Pancreas (tissue), 10 donors: ENCODE measurements around the gene RNASE13. TPM values are rescaled to one million over a fixed set of nuclear protein-coding genes. Genes with fewer than 3 reads are reported as not detected.
"Not testable (repeated sequence)": the region's sequence is repeated elsewhere in the genome, so short reads cannot be mapped to it uniquely, and the experiment has no call there.

Experiments
- ATAC-seq, 4 donors: fragments of 200-7000 bp; cut with Tn5 transposase; one replicate each; pipeline versions ENCODE4 v1.8.0 to v1.9.1; 2020; ENCODE audit warnings: mild to moderate bottlenecking in 4 of 4, moderate library complexity in 4 of 4
- DNase-seq, 6 donors: peaks; one replicate each; pipeline ENCODE4 v3.0.0-alpha.2; 2020
- FAIRE-seq: peaks from 2 replicates; lab custom pipeline; 2012; peaks lifted over from hg19 to GRCh38; lab: Jason Lieb, UNC
- H3K27ac ChIP-seq, 4 donors: fragments of 200-600 bp; sonication (generic); 1 replicate in 3 of 4; 2 replicates in 1 of 4; pipeline versions ENCODE4 v1.5.0 to v1.8.0; 2020
- H3K27me3 ChIP-seq, 4 donors: fragments of 200-600 bp; one replicate each; pipeline ENCODE4 v1.8.0; 2021
- H3K36me3 ChIP-seq, 3 donors: fragments of 200-600 bp; sonication (generic) in 1 of 3; one replicate each; pipeline versions ENCODE4 v1.5.0 to v1.8.0; 2020 to 2021
- H3K4me1 ChIP-seq, 3 donors: fragments of 200-600 bp; one replicate each; pipeline ENCODE4 v1.8.0; 2021
- H3K4me3 ChIP-seq, 4 donors: fragments of 200-600 bp; sonication (generic) in 2 of 4; one replicate each; pipeline versions ENCODE4 v1.5.0 to v1.8.0; 2020 to 2021
- H3K9me3 ChIP-seq, 4 donors: fragments of 200-600 bp; one replicate each; pipeline ENCODE4 v1.8.0; 2021
- CTCF ChIP-seq, 4 donors: fragments of 200-600 bp; sonication (generic) in 3 of 4; IDR thresholded peaks; one replicate each; pipeline versions ENCODE4 v1.5.0 to v1.8.0; 2021; ENCODE audit warnings: antibody characterized with exemption in 4 of 4
- WGBS, 2 donors: extraction: QIAGEN DNeasy Blood & Tissue Kit; methylation state at CpG; one replicate each; pipeline ENCODE4 v1.1.7; 2013; 5-methylcytosine and 5-hydroxymethylcytosine counted together
- intact Hi-C, 3 donors: fragments of 100-400 bp; cut with DNase I; formaldehyde crosslinking; loops; one replicate each; pipeline versions ENCODE4 v1.11.1 to v1.14.2; 2022
- polyA plus RNA-seq, 2 donors: library from polyadenylated mRNA; stranded (reverse); fragments of 200-250 nt; gene quantifications; one replicate each; pipeline ENCODE4 v1.2.3, GENCODE V29; 2013
- total RNA-seq, 6 donors: library from RNA; stranded (reverse); fragmentation: NEBNext Ultra II Directional in 4 of 6; extraction: Animal tissue kit (Norgen Biotek cat#: 25700) in 4 of 6; gene quantifications; one replicate each; pipeline versions ENCODE4 v1.2.1 to v1.2.4, GENCODE V29; 2021 to 2023
- donor health status: healthy with polysubstance abuse.
- donor health status: DM: no; HTN: no; CAD: no; lungs with moderate emphysema.
- donor health status: DM: no; HTN: no; CAD: no.
- donor health status: control.
- donor health status: control.
- donor health status: Bipolar disorder and iron deficiency.
- donor health status: DM: yes; HTN: yes; CAD: no.
- donor health status: DM: no; HTN: no; CAD: no.
- donor health status: DM: no; HTN: no; CAD: no.
- donor health status: DM: yes; HTN: yes; CAD: no.

The RNASE13 gene
- total and polyA plus RNA-seq, 8 donors: 0.08 to 0.23 (median 0.13) TPM; not detected in 4

- intact Hi-C loops: no loop called here
- Histone ChIP-seq H3K9me3 (no peaks in the 10 kb centered on the region), H3K4me3 (no peak overlapping the region), H3K4me1 (peaks cover 18 to 44% (median 29%) of the 10 kb centered on the region in 3 donors), H3K27me3 (no peaks in the 10 kb centered on the region), H3K36me3 (no peaks in the 10 kb centered on the region), H3K27ac (peak overlapping the region; percentile 9 to 61 (median 54))
- DNase-seq (peak in 4 of 6 donors; percentile 39 to 51 (median 47)), FAIRE-seq (no peak), ATAC-seq (peak in 3 of 4 donors; percentile 24 to 31 (median 30))
- 24 to 25% methylated on average over 8 of the region's 8 CpGs for WGBS, 2 donors
- TF ChIP-seq CTCF (IDR thresholded peaks at IDR 0.05): no peak
Measured at GRCh38 chr14:21042918-21043317, 8.3 kb upstream of the RNASE13 start.

GRCh38 chr14:21041676-21042433 lies 7.2 kb upstream of the RNASE13 start, which contains the start of gene RNASE7:
Gene RNASE7 (plus strand): TSS chr14:21042362. CDS start chr14:21042993, 631 bp downstream.
- ATAC-seq (no peak), DNase-seq (peak in 2 of 6 donors; percentile 41 to 59), FAIRE-seq (no peak)
- Histone ChIP-seq H3K4me1 (peaks cover 18 to 33% (median 24%) of the 10 kb centered on the region in 3 donors), H3K4me3 (no peak within 1 kb of the TSS), H3K9me3 (no peaks in the 10 kb centered on the region), H3K36me3 (no peaks in the 10 kb centered on the region), H3K27me3 (no peaks in the 10 kb centered on the region), H3K27ac (peak within 1 kb of the TSS; percentile 9 to 61 (median 54))
- WGBS, 2 donors: 63 to 64% methylated on average over 11 of the region's 11 CpGs
- intact Hi-C loops: no loop called here
- TF ChIP-seq CTCF (IDR thresholded peaks at IDR 0.05): no peak

- H3K4me3 ChIP-seq, FAIRE-seq, H3K27me3 ChIP-seq, H3K9me3 ChIP-seq, H3K36me3 ChIP-seq, intact Hi-C loops, DNase-seq, ATAC-seq: not testable (repeated sequence)
- H3K27ac ChIP-seq: peak overlapping the region in 1 of 4 donors; percentile 11
- 73 to 80% methylated on average over 3 of the region's 3 CpGs for WGBS, 2 donors
- peaks cover 18 to 31% (median 24%) of the 10 kb centered on the region in 3 donors for H3K4me1 ChIP-seq
Measured at GRCh38 chr14:21040941-21041340, 6.3 kb upstream of the RNASE13 start.

- Histone ChIP-seq H3K4me3 (no peak overlapping the region), H3K9me3 (no peaks in the 10 kb centered on the region), H3K36me3 (no peaks in the 10 kb centered on the region), H3K27me3 (no peaks in the 10 kb centered on the region), H3K4me1 (peaks cover 18 to 31% (median 24%) of the 10 kb centered on the region in 3 donors), H3K27ac (no peak overlapping the region)
- ATAC-seq (no peak), DNase-seq (no peak), FAIRE-seq (no peak)
- WGBS, 2 donors: 60 to 62% methylated on average over 8 of the region's 8 CpGs
- no peak for TF ChIP-seq CTCF (IDR thresholded peaks at IDR 0.05)
- intact Hi-C loops: no loop called here
Measured at GRCh38 chr14:21040370-21040925, 5.8 kb upstream of the RNASE13 start.

GRCh38 chr14:21039585-21040369 lies 5.2 kb upstream of the RNASE13 start:
- H3K36me3 ChIP-seq: no peaks in the 10 kb centered on the region
- H3K4me1 ChIP-seq: peaks cover 18 to 31% (median 24%) of the 10 kb centered on the region in 3 donors
- peak overlapping the region; percentile 41 to 76 (median 57) for H3K27ac ChIP-seq
- intact Hi-C loops: no loop called here
- peak in 4 of 6 donors; percentile 50 to 64 (median 62) for DNase-seq
- TF ChIP-seq CTCF (IDR thresholded peaks at IDR 0.05): peak in 3 of 4 donors; percentile 48 to 65 (median 57)
- H3K27me3 ChIP-seq: no peaks in the 10 kb centered on the region
- WGBS, 2 donors: 25 to 29% methylated on average over 8 of the region's 8 CpGs
- FAIRE-seq: no peak
- no peak overlapping the region for H3K4me3 ChIP-seq
- no peaks in the 10 kb centered on the region for H3K9me3 ChIP-seq
- ATAC-seq: peak; percentile 66 to 79 (median 75)
